GM12875 (cell line): ENCODE data around the gene AKAP5.

Source experiments
- H3K4me3 ChIP-seq: one replicate; pipeline ENCODE4 v1.5.1; 2011; ENCODE audit warnings: low read depth, low read length, control low read depth
- CTCF ChIP-seq: IDR thresholded peaks from 2 replicates; pipeline ENCODE4 v1.5.1; 2011; ENCODE audit warnings: low read depth, mild to moderate bottlenecking, control low read depth, inconsistent platforms, low read length, moderate library complexity, borderline replicate concordance; ENCODE audit not compliant: insufficient read depth

Gene AKAP5

GRCh38 chr14:64465191-64465822 is at the start of gene AKAP5:
AKAP5 (plus strand) TSS chr14:64465499; CDS start chr14:64468395, 2,896 bp downstream.
- H3K4me3 ChIP-seq = peak within 1 kb of the TSS; percentile 37
- no peak for TF ChIP-seq CTCF

- no peak for TF ChIP-seq CTCF
- no peak overlapping the region for H3K4me3 ChIP-seq
These were observed 48.9 kb upstream of the AKAP5 start for GRCh38 chr14:64416348-64416932.

- no peak for TF ChIP-seq CTCF
- H3K4me3 ChIP-seq = no peak overlapping the region
These were observed 48.1 kb upstream of the AKAP5 start for GRCh38 chr14:64417055-64417770.

GRCh38 chr14:64417771-64418125 is 47.6 kb upstream of the AKAP5 start:
- no peak for TF ChIP-seq CTCF
- H3K4me3 ChIP-seq = no peak overlapping the region

GRCh38 chr14:64419003-64419402 is 46.3 kb upstream of the AKAP5 start:
- no peak for TF ChIP-seq CTCF
- no peak overlapping the region for H3K4me3 ChIP-seq

GRCh38 chr14:64421166-64421565 is 44.1 kb upstream of the AKAP5 start:
- no peak for TF ChIP-seq CTCF
- no peak overlapping the region for H3K4me3 ChIP-seq

GRCh38 chr14:64422005-64422404 is 43.3 kb upstream of the AKAP5 start:
- H3K4me3 ChIP-seq = no peak overlapping the region
- no peak for TF ChIP-seq CTCF
